Type B pancreatic cell (in vitro differentiated cells): Measurements from ENCODE around the gene KBTBD2. TPM values are rescaled to one million over a fixed set of nuclear protein-coding genes. Genes with fewer than 3 reads are reported as not detected.

Experiments used
- total RNA-seq: library from RNA; stranded (reverse); gene quantifications from 2 replicates; pipeline ENCODE4 v1.2.1, GENCODE V29; 2021; ENCODE audit warnings: low replicate concordance

Gene KBTBD2
- total RNA-seq, 1 donor from 2014 or later, result 32.3 TPM

Other genes with a start within 250 kb of the KBTBD2 start
- 76.0 and 131 TPM in 2 replicates for gene FKBP9, start 65.7 kb upstream of the KBTBD2 start, total RNA-seq
- 25.4 and 30.9 TPM in 2 replicates for gene NT5C3A, start 171.0 kb upstream of the KBTBD2 start, total RNA-seq
- gene RP9, start 217.6 kb upstream of the KBTBD2 start, total RNA-seq, result 17.4 and 21.2 TPM in 2 replicates
- 13.0 and 19.7 TPM in 2 replicates for gene BBS9, start 237.8 kb upstream of the KBTBD2 start, total RNA-seq